K562 (cell line): ENCODE measurements around the gene FKBP15. TPM values are rescaled to one million over a fixed set of nuclear protein-coding genes. Genes with fewer than 3 reads are reported as not detected.

Source experiments
- polyA plus RNA-seq, 8 experiments: library from polyadenylated mRNA; depleted of rRNA in 4 of 8; stranded (reverse) in 5 of 8; unstranded in 3 of 8; fragments of >200 nt; fragmentation: Nextera tagmentation in 2 of 8; fragmentation: Illumina TruSeq in 1 of 8; extraction: Ambion mirVana in 2 of 8; extraction: Trizol in 1 of 8; gene quantifications; 2 replicates each; pipeline versions ENCODE4 v1.2.1 to v1.2.3, GENCODE V29; 2011 to 2014; ENCODE audit warnings: inconsistent platforms in 1 of 8, missing spikeins in 1 of 8
- total RNA-seq, 7 experiments: library from RNA; depleted of rRNA in 6 of 7; stranded (reverse); fragments of >200 nt in 6 of 7; fragmentation: Illumina TruSeq in 2 of 7; extraction: Trizol in 2 of 7; gene quantifications; 2 replicates each; pipeline versions ENCODE4 v1.2.1 to v1.2.3, GENCODE V29; 2011 to 2021; ENCODE audit warnings: low replicate concordance in 1 of 7

The FKBP15 gene
- total and polyA plus RNA-seq, 9 of the 15 experiments (the other 6 are each of a cell fraction or from before 2014, with no cell fraction given) = 8.7 to 38.0 (median 18.9) TPM

Other genes starting within 250 kb of the FKBP15 start
Only the 7 nearest of the 14 such genes appear.
- 1.5 and 2.0 TPM in 2 replicates for gene SLC31A2, start 70.3 kb downstream of the FKBP15 start, total RNA-seq (2014; rRNA removed)
- 2.5 and 2.7 TPM in 2 replicates for gene SLC31A2, start 70.3 kb downstream of the FKBP15 start, total RNA-seq (2014; rRNA removed; fragmentation: Illumina TruSeq; extraction: Trizol)
- 2.6 and 3.5 TPM in 2 replicates for gene SLC31A2, start 70.3 kb downstream of the FKBP15 start, total RNA-seq (2015; rRNA removed; fragmentation: Illumina TruSeq; extraction: Trizol)
- gene SLC31A2, start 70.3 kb downstream of the FKBP15 start, total RNA-seq (2021) = 2.2 and 2.3 TPM in 2 replicates
- gene SLC31A2, start 70.3 kb downstream of the FKBP15 start, polyA plus RNA-seq (2011; rRNA removed) = 2.8 and 4.3 TPM in 2 replicates
- 2.3 and 2.5 TPM in 2 replicates for gene SLC31A2, start 70.3 kb downstream of the FKBP15 start, polyA plus RNA-seq (2014; fragmentation: Illumina TruSeq; extraction: Trizol)
- gene SLC31A2, start 70.3 kb downstream of the FKBP15 start, polyA plus RNA-seq (2014; fragmentation: Nextera tagmentation; extraction: Ambion mirVana) = 1 to 10 TPM; 1.5 to 2.2 TPM
- 2.2 and 3.6 TPM in 2 replicates for gene SLC31A2, start 70.3 kb downstream of the FKBP15 start, polyA plus RNA-seq (2014; rRNA removed)
- 15.4 and 17.2 TPM in 2 replicates for gene SLC31A1, start 267 bp upstream of the FKBP15 start, total RNA-seq (2014; rRNA removed)
- gene SLC31A1, start 267 bp upstream of the FKBP15 start, total RNA-seq (2014; rRNA removed; fragmentation: Illumina TruSeq; extraction: Trizol) = 28.6 and 29.9 TPM in 2 replicates
- gene SLC31A1, start 267 bp upstream of the FKBP15 start, total RNA-seq (2015; rRNA removed; fragmentation: Illumina TruSeq; extraction: Trizol) = 17.3 and 19.7 TPM in 2 replicates
- gene SLC31A1, start 267 bp upstream of the FKBP15 start, total RNA-seq (2021) = 25.8 and 25.9 TPM in 2 replicates
- gene SLC31A1, start 267 bp upstream of the FKBP15 start, polyA plus RNA-seq (2011; rRNA removed) = 39.3 and 40.7 TPM in 2 replicates
- gene SLC31A1, start 267 bp upstream of the FKBP15 start, polyA plus RNA-seq (2014; fragmentation: Illumina TruSeq; extraction: Trizol) = 32.0 and 34.6 TPM in 2 replicates
- gene SLC31A1, start 267 bp upstream of the FKBP15 start, polyA plus RNA-seq (2014; fragmentation: Nextera tagmentation; extraction: Ambion mirVana) = 10 to 100 TPM; 21.7 to 30.7 TPM
- gene SLC31A1, start 267 bp upstream of the FKBP15 start, polyA plus RNA-seq (2014; rRNA removed) = 19.7 and 25.4 TPM in 2 replicates
- gene CDC26, start 54.3 kb upstream of the FKBP15 start, total RNA-seq (2014; rRNA removed) = 38.9 and 49.8 TPM in 2 replicates
- gene CDC26, start 54.3 kb upstream of the FKBP15 start, total RNA-seq (2014; rRNA removed; fragmentation: Illumina TruSeq; extraction: Trizol) = 60.0 and 61.5 TPM in 2 replicates
- 63.9 and 65.3 TPM in 2 replicates for gene CDC26, start 54.3 kb upstream of the FKBP15 start, total RNA-seq (2015; rRNA removed; fragmentation: Illumina TruSeq; extraction: Trizol)
- 33.0 TPM in 2 replicates for gene CDC26, start 54.3 kb upstream of the FKBP15 start, total RNA-seq (2021)
- 30.1 and 42.9 TPM in 2 replicates for gene CDC26, start 54.3 kb upstream of the FKBP15 start, polyA plus RNA-seq (2011; rRNA removed)
- gene CDC26, start 54.3 kb upstream of the FKBP15 start, polyA plus RNA-seq (2014; fragmentation: Illumina TruSeq; extraction: Trizol) = 69.5 and 76.9 TPM in 2 replicates
- 100 to 1,000 TPM; 132 to 147 TPM for gene CDC26, start 54.3 kb upstream of the FKBP15 start, polyA plus RNA-seq (2014; fragmentation: Nextera tagmentation; extraction: Ambion mirVana)
- gene CDC26, start 54.3 kb upstream of the FKBP15 start, polyA plus RNA-seq (2014; rRNA removed) = 57.4 and 64.6 TPM in 2 replicates
- gene PRPF4, start 54.4 kb upstream of the FKBP15 start, total RNA-seq (2014; rRNA removed) = 36.2 and 39.8 TPM in 2 replicates
- 42.4 and 45.0 TPM in 2 replicates for gene PRPF4, start 54.4 kb upstream of the FKBP15 start, total RNA-seq (2014; rRNA removed; fragmentation: Illumina TruSeq; extraction: Trizol)
- 52.7 and 53.2 TPM in 2 replicates for gene PRPF4, start 54.4 kb upstream of the FKBP15 start, total RNA-seq (2015; rRNA removed; fragmentation: Illumina TruSeq; extraction: Trizol)
- gene PRPF4, start 54.4 kb upstream of the FKBP15 start, total RNA-seq (2021) = 36.1 and 36.7 TPM in 2 replicates
- gene PRPF4, start 54.4 kb upstream of the FKBP15 start, polyA plus RNA-seq (2011; rRNA removed) = 18.3 and 26.1 TPM in 2 replicates
- 44.7 and 49.8 TPM in 2 replicates for gene PRPF4, start 54.4 kb upstream of the FKBP15 start, polyA plus RNA-seq (2014; fragmentation: Illumina TruSeq; extraction: Trizol)
- gene PRPF4, start 54.4 kb upstream of the FKBP15 start, polyA plus RNA-seq (2014; fragmentation: Nextera tagmentation; extraction: Ambion mirVana) = 10 to 100 TPM; 25.8 to 66.0 TPM
- 29.5 and 30.2 TPM in 2 replicates for gene PRPF4, start 54.4 kb upstream of the FKBP15 start, polyA plus RNA-seq (2014; rRNA removed)
- not detected in 2 replicates for gene RNF183, start 82.1 kb upstream of the FKBP15 start, total RNA-seq (2014; rRNA removed)
- not detected in 2 replicates for gene RNF183, start 82.1 kb upstream of the FKBP15 start, total RNA-seq (2014; rRNA removed; fragmentation: Illumina TruSeq; extraction: Trizol)
- gene RNF183, start 82.1 kb upstream of the FKBP15 start, total RNA-seq (2015; rRNA removed; fragmentation: Illumina TruSeq; extraction: Trizol) = not detected in 2 replicates
- 0.22 TPM in 1 of 2 replicates, not detected in the other for gene RNF183, start 82.1 kb upstream of the FKBP15 start, total RNA-seq (2021)
- 2.0 and 3.1 TPM in 2 replicates for gene RNF183, start 82.1 kb upstream of the FKBP15 start, polyA plus RNA-seq (2011; rRNA removed)
- gene RNF183, start 82.1 kb upstream of the FKBP15 start, polyA plus RNA-seq (2014; fragmentation: Illumina TruSeq; extraction: Trizol) = 0.08 TPM in 1 of 2 replicates, not detected in the other
- under 1 TPM in 1 of 2 experiments, not detected in 1; 0.04 TPM for gene RNF183, start 82.1 kb upstream of the FKBP15 start, polyA plus RNA-seq (2014; fragmentation: Nextera tagmentation; extraction: Ambion mirVana)
- 0.08 and 0.11 TPM in 2 replicates for gene RNF183, start 82.1 kb upstream of the FKBP15 start, polyA plus RNA-seq (2014; rRNA removed)
- 0.64 and 0.78 TPM in 2 replicates for gene WDR31, start 119.0 kb upstream of the FKBP15 start, total RNA-seq (2014; rRNA removed)
- gene WDR31, start 119.0 kb upstream of the FKBP15 start, total RNA-seq (2014; rRNA removed; fragmentation: Illumina TruSeq; extraction: Trizol) = 0.95 and 1.3 TPM in 2 replicates
- gene WDR31, start 119.0 kb upstream of the FKBP15 start, total RNA-seq (2015; rRNA removed; fragmentation: Illumina TruSeq; extraction: Trizol) = 0.80 and 1.0 TPM in 2 replicates
- 1.4 and 1.5 TPM in 2 replicates for gene WDR31, start 119.0 kb upstream of the FKBP15 start, total RNA-seq (2021)
- 1.3 and 1.8 TPM in 2 replicates for gene WDR31, start 119.0 kb upstream of the FKBP15 start, polyA plus RNA-seq (2011; rRNA removed)
- 1.2 and 1.3 TPM in 2 replicates for gene WDR31, start 119.0 kb upstream of the FKBP15 start, polyA plus RNA-seq (2014; fragmentation: Illumina TruSeq; extraction: Trizol)
- under 1 TPM; 0.35 to 0.71 TPM for gene WDR31, start 119.0 kb upstream of the FKBP15 start, polyA plus RNA-seq (2014; fragmentation: Nextera tagmentation; extraction: Ambion mirVana)
- 0.66 and 1.5 TPM in 2 replicates for gene WDR31, start 119.0 kb upstream of the FKBP15 start, polyA plus RNA-seq (2014; rRNA removed)
- gene BSPRY, start 128.3 kb upstream of the FKBP15 start, total RNA-seq (2014; rRNA removed) = 0.16 and 0.18 TPM in 2 replicates
- 0.18 and 0.22 TPM in 2 replicates for gene BSPRY, start 128.3 kb upstream of the FKBP15 start, total RNA-seq (2014; rRNA removed; fragmentation: Illumina TruSeq; extraction: Trizol)
- 0.22 and 0.23 TPM in 2 replicates for gene BSPRY, start 128.3 kb upstream of the FKBP15 start, total RNA-seq (2015; rRNA removed; fragmentation: Illumina TruSeq; extraction: Trizol)
- gene BSPRY, start 128.3 kb upstream of the FKBP15 start, total RNA-seq (2021) = 0.16 and 0.45 TPM in 2 replicates
- 0.46 and 0.67 TPM in 2 replicates for gene BSPRY, start 128.3 kb upstream of the FKBP15 start, polyA plus RNA-seq (2011; rRNA removed)
- 0.21 and 0.22 TPM in 2 replicates for gene BSPRY, start 128.3 kb upstream of the FKBP15 start, polyA plus RNA-seq (2014; fragmentation: Illumina TruSeq; extraction: Trizol)
- gene BSPRY, start 128.3 kb upstream of the FKBP15 start, polyA plus RNA-seq (2014; fragmentation: Nextera tagmentation; extraction: Ambion mirVana) = under 1 TPM; 0.07 TPM
- 0.17 and 0.34 TPM in 2 replicates for gene BSPRY, start 128.3 kb upstream of the FKBP15 start, polyA plus RNA-seq (2014; rRNA removed)